H7 (cell line): ENCODE results near the gene ZSCAN25. TPM values are rescaled to one million over a fixed set of nuclear protein-coding genes. Genes with fewer than 3 reads are reported as not detected.

Experiments used
- DNase-seq: peaks from one replicate; pipeline ENCODE4 v3.0.0; 2012
- H3K27me3 ChIP-seq: 2 replicates; pipeline ENCODE4 v1.6.0; 2011; ENCODE audit warnings: mild to moderate bottlenecking, low read length; ENCODE audit not compliant: control insufficient read depth, insufficient read depth
- H3K36me3 ChIP-seq: replicated peaks from 2 replicates; pipeline ENCODE4 v1.5.1; 2011; ENCODE audit warnings: low read length; ENCODE audit not compliant: control insufficient read depth, insufficient read depth
- H3K4me3 ChIP-seq: 2 replicates; pipeline ENCODE4 v1.5.1; 2011; ENCODE audit warnings: low read depth, mild to moderate bottlenecking, control low read depth, low read length, moderate library complexity; ENCODE audit not compliant: insufficient read depth
- total RNA-seq: library from RNA; depleted of rRNA; stranded (reverse); fragments of >200 nt; shearing (Covaris generic); gene quantifications from 2 replicates; pipeline ENCODE4 v1.2.3, GENCODE V29; 2014; rRNA removed

ZSCAN25 gene
- total RNA-seq, 1 experiment from 2014 or later: 13.2 TPM

GRCh38 chr7:99677648-99678045 lies 60.9 kb downstream of the ZSCAN25 start:
- DNase-seq: no peak
- H3K27me3 ChIP-seq: no peaks in the 10 kb centered on the region
- H3K36me3 ChIP-seq: no peaks in the 10 kb centered on the region
- H3K4me3 ChIP-seq: no peak overlapping the region

GRCh38 chr7:99679032-99679399 lies 62.3 kb downstream of the ZSCAN25 start:
- H3K27me3 ChIP-seq: no peaks in the 10 kb centered on the region
- H3K36me3 ChIP-seq: no peaks in the 10 kb centered on the region
- DNase-seq: peak; percentile 25
- H3K4me3 ChIP-seq: no peak overlapping the region

- Histone ChIP-seq H3K27me3 (no peaks in the 10 kb centered on the region), H3K4me3 (no peak within 1 kb of the TSS), H3K36me3 (no peaks in the 10 kb centered on the region)
- no peak for DNase-seq
Measured at GRCh38 chr7:99679400-99680191, 62.9 kb downstream of the ZSCAN25 start, which contains the start of gene CYP3A5. TSS of gene CYP3A5 (minus strand) at chr7:99679996. CDS start at chr7:99679896, 100 bp downstream.

Other genes with a start within 250 kb of the ZSCAN25 start
- gene ARPC1B, start 242.2 kb upstream of the ZSCAN25 start, total RNA-seq: 108 and 126 TPM in 2 replicates
- 62.3 and 66.4 TPM in 2 replicates for gene PDAP1, start 208.3 kb upstream of the ZSCAN25 start, total RNA-seq
- 74.9 and 78.9 TPM in 2 replicates for gene BUD31, start 208.0 kb upstream of the ZSCAN25 start, total RNA-seq
- 11.2 and 13.3 TPM in 2 replicates for gene PTCD1, start 178.1 kb upstream of the ZSCAN25 start, total RNA-seq
- gene CPSF4, start 178.0 kb upstream of the ZSCAN25 start, total RNA-seq: 93.5 and 95.1 TPM in 2 replicates
- gene ATP5MF, start 150.8 kb upstream of the ZSCAN25 start, total RNA-seq: 668 and 694 TPM in 2 replicates
- gene ZNF789, start 144.1 kb upstream of the ZSCAN25 start, total RNA-seq: 9.9 and 14.9 TPM in 2 replicates
- gene ZNF394, start 116.7 kb upstream of the ZSCAN25 start, total RNA-seq: 18.4 and 20.1 TPM in 2 replicates
- 20.0 and 28.7 TPM in 2 replicates for gene ZKSCAN5, start 112.3 kb upstream of the ZSCAN25 start, total RNA-seq
- gene FAM200A, start 64.8 kb upstream of the ZSCAN25 start, total RNA-seq: 7.2 and 8.1 TPM in 2 replicates
- gene ZNF655, start 58.3 kb upstream of the ZSCAN25 start, total RNA-seq: 37.6 and 58.6 TPM in 2 replicates
- gene TMEM225B, start 18.7 kb upstream of the ZSCAN25 start, total RNA-seq: 0.48 and 0.52 TPM in 2 replicates
- 0.31 TPM in 1 of 2 replicates, not detected in the other for gene CYP3A5, start 63.0 kb downstream of the ZSCAN25 start, total RNA-seq
- not detected in 2 replicates for gene CYP3A7, start 118.2 kb downstream of the ZSCAN25 start, total RNA-seq
- not detected in 2 replicates for gene CYP3A4, start 167.2 kb downstream of the ZSCAN25 start, total RNA-seq
- gene CYP3A43, start 211.1 kb downstream of the ZSCAN25 start, total RNA-seq: 0.48 TPM in 1 of 2 replicates, not detected in the other